ENCODE data around the gene APBB1.

DNA sequence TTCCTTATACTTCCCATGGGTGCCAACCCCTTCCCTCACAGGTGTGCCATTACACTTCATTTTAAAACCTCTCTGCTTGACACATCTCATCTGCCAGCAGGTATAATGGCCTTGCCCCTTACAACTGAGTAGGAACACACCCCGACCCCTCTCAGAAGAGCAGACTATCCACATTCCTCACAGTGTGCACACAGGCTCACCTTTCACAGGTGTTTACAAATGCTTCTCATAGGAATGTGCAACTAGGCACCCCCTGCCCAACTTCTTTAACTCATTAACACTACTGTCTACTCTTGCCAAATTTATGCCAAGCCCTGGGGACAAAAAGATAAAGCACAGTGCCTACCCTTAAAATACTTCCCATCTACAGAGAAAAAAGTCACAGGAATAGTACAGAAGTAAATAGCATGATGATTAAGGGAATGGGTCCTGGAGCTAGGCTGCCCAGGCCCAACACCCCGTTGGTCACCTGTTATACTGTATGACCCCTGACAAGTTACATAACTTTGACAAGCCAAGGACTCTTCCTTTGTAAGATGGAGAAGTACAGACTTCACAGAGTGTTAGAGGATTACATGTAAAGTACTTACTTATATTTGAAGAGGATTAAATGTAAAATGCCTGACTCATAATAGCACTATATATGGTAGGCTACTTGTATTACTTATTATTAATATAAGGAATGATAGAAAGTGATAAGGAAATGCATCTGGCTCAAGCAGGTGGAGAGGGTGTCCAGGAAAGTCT, 39.6 kb upstream of the APBB1 start:
- TF ChIP-seq, protein P1, sequence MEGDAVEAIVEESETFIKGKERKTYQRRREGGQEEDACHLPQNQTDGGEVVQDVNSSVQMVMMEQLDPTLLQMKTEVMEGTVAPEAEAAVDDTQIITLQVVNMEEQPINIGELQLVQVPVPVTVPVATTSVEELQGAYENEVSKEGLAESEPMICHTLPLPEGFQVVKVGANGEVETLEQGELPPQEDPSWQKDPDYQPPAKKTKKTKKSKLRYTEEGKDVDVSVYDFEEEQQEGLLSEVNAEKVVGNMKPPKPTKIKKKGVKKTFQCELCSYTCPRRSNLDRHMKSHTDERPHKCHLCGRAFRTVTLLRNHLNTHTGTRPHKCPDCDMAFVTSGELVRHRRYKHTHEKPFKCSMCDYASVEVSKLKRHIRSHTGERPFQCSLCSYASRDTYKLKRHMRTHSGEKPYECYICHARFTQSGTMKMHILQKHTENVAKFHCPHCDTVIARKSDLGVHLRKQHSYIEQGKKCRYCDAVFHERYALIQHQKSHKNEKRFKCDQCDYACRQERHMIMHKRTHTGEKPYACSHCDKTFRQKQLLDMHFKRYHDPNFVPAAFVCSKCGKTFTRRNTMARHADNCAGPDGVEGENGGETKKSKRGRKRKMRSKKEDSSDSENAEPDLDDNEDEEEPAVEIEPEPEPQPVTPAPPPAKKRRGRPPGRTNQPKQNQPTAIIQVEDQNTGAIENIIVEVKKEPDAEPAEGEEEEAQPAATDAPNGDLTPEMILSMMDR (IDR thresholded peaks at IDR 0.05), result no peak
- TF ChIP-seq POLR2A (IDR thresholded peaks at IDR 0.05), result no peak
- no peak for TF ChIP-seq POLR2AphosphoS5 (IDR thresholded peaks at IDR 0.05)

All from sigmoid colon (tissue), 4 donors.